ENCODE results near the gene CLUH. TPM values are rescaled to one million over a fixed set of nuclear protein-coding genes. Genes with fewer than 3 reads are reported as not detected.
"Not testable (repeated sequence)": the region's sequence is repeated elsewhere in the genome, so short reads cannot be mapped to it uniquely, and the experiment has no call there.

Gene CLUH
- total RNA-seq, 1 experiment from 2014 or later, result 28.8 TPM

DNA sequence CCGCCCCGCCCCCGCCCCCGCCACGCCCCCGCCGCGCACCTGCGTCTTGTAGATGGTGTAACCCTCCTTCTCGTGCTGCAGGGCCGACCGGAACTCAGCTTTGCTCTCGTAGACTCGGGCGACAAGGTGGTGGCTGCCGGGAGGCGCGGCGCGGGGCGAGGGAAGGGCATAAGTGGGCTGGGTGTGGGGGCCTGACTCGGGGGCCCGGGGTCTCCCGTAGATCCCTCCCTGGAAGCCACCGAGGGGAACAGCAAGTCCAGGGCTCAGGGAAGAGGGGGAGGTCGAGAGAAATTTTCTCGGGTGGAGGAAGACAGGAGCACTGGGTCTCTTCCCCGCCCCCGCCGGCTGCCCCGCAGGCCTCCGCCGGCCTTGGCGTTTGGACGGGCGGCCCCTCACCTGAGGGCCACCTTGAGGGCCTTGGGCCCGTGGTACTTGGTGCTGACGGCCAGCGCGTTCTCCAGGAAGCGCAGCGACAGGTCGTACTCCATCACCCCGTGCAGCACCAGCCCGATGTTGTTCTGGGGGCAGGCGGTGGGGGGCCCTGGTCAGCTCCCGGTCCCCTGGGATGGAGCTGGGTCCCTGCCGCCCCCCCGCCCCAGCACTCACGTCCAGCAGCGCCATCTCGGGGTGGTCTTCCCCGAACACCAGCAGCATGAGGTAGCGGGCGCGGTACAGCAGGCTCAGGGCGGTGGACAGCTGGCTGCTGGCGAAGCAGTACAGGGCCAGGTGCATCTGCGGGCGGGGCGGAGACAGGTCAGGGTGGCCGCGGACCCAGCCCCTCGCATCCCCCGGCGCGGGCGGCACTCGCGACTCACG is 19.4 kb downstream of the CLUH start:
- in situ Hi-C loops (cut with HindIII; ENCODE audit: low pct_unique_long_range_greater_than_20kb, low sequenced_read_pairs), result no loop called here
- no peak for DNase-seq (ENCODE audit: low read depth)

- in situ Hi-C loops (cut with HindIII; ENCODE audit: low pct_unique_long_range_greater_than_20kb, low sequenced_read_pairs), result no loop called here
- no peak for DNase-seq (ENCODE audit: low read depth)
Observed at GRCh38 chr17:2691069-2691871, 20.3 kb downstream of the CLUH start.

DNA sequence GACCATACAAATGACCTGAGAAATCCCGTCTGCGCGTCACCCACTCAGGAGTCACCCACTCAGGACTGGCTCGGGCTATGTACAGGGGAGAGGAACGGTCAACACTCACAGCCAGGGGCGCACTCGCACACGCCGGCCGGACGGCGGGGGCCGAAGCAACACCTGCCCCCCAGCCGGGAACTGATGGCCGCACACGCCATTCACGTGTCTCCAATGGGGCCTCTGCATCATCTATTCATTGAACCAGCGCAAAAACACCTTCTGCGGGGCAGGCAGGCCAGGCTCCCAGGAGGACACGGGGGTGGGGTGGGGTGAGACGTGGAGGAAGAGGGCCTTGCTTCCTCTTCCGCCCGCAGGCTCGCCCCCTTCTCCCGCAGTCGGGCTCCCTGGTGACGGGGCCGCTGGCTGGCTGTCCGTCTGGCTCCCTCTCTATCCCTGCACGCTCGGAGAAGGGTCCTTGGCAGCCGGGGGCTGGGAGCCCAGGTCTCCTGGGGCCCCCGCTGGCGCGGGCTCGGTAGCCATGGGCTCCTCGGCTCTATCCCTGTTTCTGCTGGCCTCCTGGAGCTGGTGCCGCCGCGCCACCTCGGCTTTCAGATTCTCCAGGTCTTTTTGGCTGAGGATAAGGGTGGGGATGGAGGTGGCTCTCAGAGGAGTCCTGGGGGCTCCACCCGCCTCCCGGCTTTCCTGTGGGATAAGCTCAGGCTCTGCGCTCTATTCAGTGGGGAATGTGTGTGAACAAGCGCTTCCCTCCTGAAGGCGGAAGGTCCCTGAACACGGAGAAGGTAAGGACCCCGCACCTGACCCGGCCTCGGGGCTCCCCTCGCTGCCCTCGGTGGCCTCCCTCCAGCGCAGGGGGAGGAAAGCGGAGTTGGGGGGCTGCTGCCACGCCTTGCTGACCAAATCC is 21.1 kb downstream of the CLUH start:
- no peak for DNase-seq (ENCODE audit: low read depth)
- in situ Hi-C loops (cut with HindIII; ENCODE audit: low pct_unique_long_range_greater_than_20kb, low sequenced_read_pairs), result no loop called here

DNA sequence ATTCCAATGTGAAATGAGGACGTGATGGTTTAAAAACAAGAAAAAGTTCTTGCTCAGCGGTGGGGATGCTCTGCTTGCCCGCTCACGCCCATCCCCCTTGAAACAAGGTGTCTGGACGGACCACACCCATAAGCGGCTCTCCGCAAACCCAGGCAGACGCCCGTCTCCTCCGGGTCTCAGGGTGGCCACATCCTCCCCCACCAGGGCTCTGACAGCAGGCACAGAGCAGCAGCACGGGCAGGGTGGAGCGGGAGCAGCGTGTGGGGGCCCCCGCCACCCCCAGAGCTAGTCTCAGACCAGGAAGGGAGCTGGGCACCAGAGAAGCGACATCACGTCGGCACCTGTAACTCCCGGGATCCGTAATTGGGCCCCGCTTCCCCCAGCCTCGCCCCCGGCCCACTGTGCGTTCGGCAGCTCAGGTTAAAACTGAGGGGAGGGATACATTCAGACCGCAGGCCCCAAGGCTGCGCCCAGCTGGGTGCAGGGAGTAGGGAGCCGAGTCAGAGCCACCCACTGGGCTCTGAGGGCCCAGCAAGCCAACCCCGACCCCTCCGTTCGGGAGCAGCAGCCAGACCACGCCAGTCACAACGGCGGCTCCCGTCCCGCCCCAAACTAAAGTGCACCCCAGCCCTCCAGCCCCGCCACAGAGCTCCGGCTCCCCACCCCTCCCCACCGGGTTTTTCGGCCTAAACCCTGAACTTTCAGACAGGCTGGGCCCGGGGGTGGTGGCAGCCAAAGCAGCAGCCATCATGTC is 22.0 kb downstream of the CLUH start:
- no peak for DNase-seq (ENCODE audit: low read depth)
- in situ Hi-C loops (cut with HindIII; ENCODE audit: low pct_unique_long_range_greater_than_20kb, low sequenced_read_pairs), result loop anchor here (10.0 kb wide), 1 partner anchor 205 kb away; no protein-coding TSS in a partner anchor

GRCh38 chr17:2688351-2689342 is 22.9 kb downstream of the CLUH start:
- in situ Hi-C loops (cut with HindIII; ENCODE audit: low pct_unique_long_range_greater_than_20kb, low sequenced_read_pairs), result loop anchor here (10.0 kb wide), 1 partner anchor 204 kb away; no protein-coding TSS in a partner anchor
- no peak for DNase-seq (ENCODE audit: low read depth)

GRCh38 chr17:2687074-2687418 is 24.5 kb downstream of the CLUH start:
- DNase-seq (ENCODE audit: low read depth), result no peak
- in situ Hi-C loops (cut with HindIII; ENCODE audit: low pct_unique_long_range_greater_than_20kb, low sequenced_read_pairs), result loop anchor here (10.0 kb wide), 1 partner anchor 202 kb away; no protein-coding TSS in a partner anchor

- in situ Hi-C loops (cut with HindIII; ENCODE audit: low pct_unique_long_range_greater_than_20kb, low sequenced_read_pairs), result loop anchor here (10.0 kb wide), 1 partner anchor 201 kb away; no protein-coding TSS in a partner anchor
- no peak for DNase-seq (ENCODE audit: low read depth)
Observed at GRCh38 chr17:2685696-2686095, 25.9 kb downstream of the CLUH start.

DNA sequence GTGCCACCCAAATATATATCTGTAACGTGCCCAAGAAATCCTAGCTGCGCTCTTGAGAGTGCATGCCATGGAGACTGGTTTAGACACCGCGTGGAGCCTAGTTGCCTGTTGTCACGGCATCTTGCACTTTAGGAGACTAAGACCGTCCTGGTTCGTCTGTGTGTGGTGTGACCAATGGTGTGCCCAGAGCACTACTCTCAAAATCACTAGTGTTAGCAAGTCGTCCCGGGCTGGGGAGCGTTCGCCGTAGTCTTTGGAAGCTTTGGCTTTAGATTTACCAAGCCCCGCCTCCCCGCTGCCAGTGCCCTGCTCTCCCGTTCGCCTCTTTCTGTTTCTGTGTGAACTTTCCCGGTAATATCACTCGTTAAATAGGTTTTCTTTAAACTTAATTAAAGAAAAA is 27.0 kb downstream of the CLUH start:
- no peak for DNase-seq (ENCODE audit: low read depth)
- in situ Hi-C loops (cut with HindIII; ENCODE audit: low pct_unique_long_range_greater_than_20kb, low sequenced_read_pairs), result loop anchor here (10.0 kb wide), 1 partner anchor 200 kb away; no protein-coding TSS in a partner anchor

DNA sequence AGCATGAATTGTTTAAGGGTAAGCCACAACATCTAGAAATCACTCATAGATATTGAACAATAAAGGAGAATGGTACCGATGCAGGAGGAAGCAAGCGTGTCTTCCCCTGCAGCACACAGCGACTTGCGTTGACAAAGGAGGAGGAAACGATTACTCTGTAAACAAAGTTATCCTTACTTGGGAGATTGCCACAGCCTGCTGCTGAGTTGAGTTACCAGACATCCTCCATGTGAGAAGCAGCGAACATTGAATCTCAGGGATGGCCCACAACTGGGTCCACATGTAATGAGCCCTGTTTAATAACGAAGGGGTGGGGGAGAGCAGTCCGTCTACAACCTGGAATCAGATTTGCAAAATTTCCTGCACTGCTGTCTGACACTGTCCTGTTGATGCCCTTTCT is 27.7 kb downstream of the CLUH start:
- in situ Hi-C loops (cut with HindIII; ENCODE audit: low pct_unique_long_range_greater_than_20kb, low sequenced_read_pairs), result loop anchor here (10.0 kb wide), 1 partner anchor 199 kb away; no protein-coding TSS in a partner anchor
- DNase-seq (ENCODE audit: low read depth), result no peak

GRCh38 chr17:2682176-2682938 is 29.2 kb downstream of the CLUH start:
- in situ Hi-C loops (cut with HindIII; ENCODE audit: low pct_unique_long_range_greater_than_20kb, low sequenced_read_pairs), result loop anchor here (10.0 kb wide), 1 partner anchor 198 kb away; no protein-coding TSS in a partner anchor
- DNase-seq (ENCODE audit: low read depth), result no peak

DNA sequence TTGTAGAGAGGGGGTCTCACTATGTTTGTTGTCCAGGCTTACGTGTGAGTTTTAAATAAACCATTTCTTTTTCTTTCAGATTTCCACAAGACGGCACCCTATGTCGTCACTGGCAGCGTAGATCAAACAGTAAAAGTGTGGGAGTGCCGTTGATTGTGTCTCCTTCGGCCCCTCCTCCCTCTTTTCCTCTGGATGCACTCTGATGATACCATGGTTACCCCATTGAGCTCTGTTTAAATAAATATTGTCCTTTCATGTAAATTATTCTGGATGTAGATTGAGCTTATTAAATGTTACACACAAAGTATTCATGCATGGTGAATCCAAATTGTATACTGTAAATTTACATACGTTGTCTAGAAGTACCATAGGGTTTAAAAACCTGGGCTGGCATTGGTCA is 29.9 kb downstream of the CLUH start:
- in situ Hi-C loops (cut with HindIII; ENCODE audit: low pct_unique_long_range_greater_than_20kb, low sequenced_read_pairs), result loop anchor here (10.0 kb wide), 1 partner anchor 197 kb away; no protein-coding TSS in a partner anchor
- no peak for DNase-seq (ENCODE audit: low read depth)

- no peak for DNase-seq (ENCODE audit: low read depth)
- in situ Hi-C loops (cut with HindIII; ENCODE audit: low pct_unique_long_range_greater_than_20kb, low sequenced_read_pairs), result loop anchor here (10.0 kb wide), 1 partner anchor 196 kb away; no protein-coding TSS in a partner anchor
Observed at GRCh38 chr17:2680961-2681360, 30.6 kb downstream of the CLUH start.

GRCh38 chr17:2679247-2679646 is 32.3 kb downstream of the CLUH start:
- DNase-seq (ENCODE audit: low read depth); in situ Hi-C loops (cut with HindIII; ENCODE audit: low pct_unique_long_range_greater_than_20kb, low sequenced_read_pairs): not testable (repeated sequence)

DNA sequence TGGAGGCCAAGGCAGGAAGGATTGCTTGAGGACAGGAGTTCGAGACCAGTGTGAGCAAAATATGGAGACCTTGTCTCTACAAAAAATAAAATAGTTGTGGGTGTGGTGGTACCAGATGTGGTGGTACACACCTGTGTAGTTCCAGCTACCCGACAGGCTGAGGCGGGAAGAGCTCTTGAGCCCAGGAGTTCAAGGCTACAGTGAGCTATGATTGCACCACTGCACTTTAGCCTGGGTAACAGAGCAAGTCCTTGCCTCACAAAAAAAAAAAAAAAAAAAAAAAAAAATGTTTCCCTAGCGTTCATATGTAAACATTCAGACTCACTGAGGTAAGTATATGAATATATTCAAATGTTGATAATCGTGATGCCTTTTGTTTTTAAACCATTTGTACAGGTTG is 39.5 kb downstream of the CLUH start:
- in situ Hi-C loops (cut with HindIII; ENCODE audit: low pct_unique_long_range_greater_than_20kb, low sequenced_read_pairs), result no loop called here

GRCh38 chr17:2660410-2660809 is 51.2 kb downstream of the CLUH start:
- DNase-seq (ENCODE audit: low read depth); in situ Hi-C loops (cut with HindIII; ENCODE audit: low pct_unique_long_range_greater_than_20kb, low sequenced_read_pairs): not testable (repeated sequence)

More for the DNA sequence above, 39.5 kb downstream of the CLUH start:
- no peak for DNase-seq (ENCODE audit: low read depth)

- DNase-seq (ENCODE audit: low read depth), result peak; percentile 38
- in situ Hi-C loops (cut with HindIII; ENCODE audit: low pct_unique_long_range_greater_than_20kb, low sequenced_read_pairs), result not testable (repeated sequence)
Observed at GRCh38 chr17:2659337-2659736, 52.2 kb downstream of the CLUH start.
